MCF 10A (cell line): ENCODE measurements around the gene GPR173. TPM values are rescaled to one million over a fixed set of nuclear protein-coding genes. Genes with fewer than 3 reads are reported as not detected.

Experiments used
- BruUV-seq: library from RNA; stranded (reverse); fragments of 400-500 nt; replicated peaks from 2 replicates; lab custom pipeline; 2021; lab: Mats Ljungman, UMichigan
- CTCF ChIA-PET: fragments of 300-600 bp; sonication (Branson Sonifier 250); formaldehyde crosslinking; extraction: SDS; loops from one replicate; lab custom pipeline; 2021; ENCODE audit warnings: antibody characterized with exemption, inconsistent platforms; lab: Yijun Ruan, JAX
- POLR2A ChIA-PET: fragments of 300-600, 350-650 bp; sonication (Branson Sonifier 250); formaldehyde crosslinking; extraction: SDS; loops from one replicate; lab custom pipeline; 2020; ENCODE audit warnings: antibody characterized with exemption, inconsistent platforms; lab: Yijun Ruan, JAX
- DNase-seq: peaks from one replicate; pipeline ENCODE4 v3.0.0-alpha.2; 2018; ENCODE audit not compliant: unreplicated experiment
- H3K27ac Mint-ChIP-seq: one replicate; pipeline ENCODE4 v1.8.0; 2022; ENCODE audit warnings: mild to moderate bottlenecking, low read depth, mixed read lengths; ENCODE audit not compliant: unreplicated experiment
- H3K27me3 Mint-ChIP-seq: one replicate; pipeline ENCODE4 v1.8.0; 2022; ENCODE audit warnings: mixed read lengths; ENCODE audit not compliant: insufficient read depth, unreplicated experiment
- H3K36me3 Mint-ChIP-seq: one replicate; pipeline ENCODE4 v1.8.0; 2022; ENCODE audit warnings: mild to moderate bottlenecking, moderate library complexity, mixed read lengths; ENCODE audit not compliant: insufficient read depth, unreplicated experiment
- H3K4me1 Mint-ChIP-seq: one replicate; pipeline ENCODE4 v1.8.0; 2022; ENCODE audit warnings: mixed read lengths; ENCODE audit not compliant: insufficient read depth, unreplicated experiment
- H3K4me3 Mint-ChIP-seq: one replicate; pipeline ENCODE4 v1.8.0; 2022; ENCODE audit warnings: mild to moderate bottlenecking, moderate library complexity, mixed read lengths; ENCODE audit not compliant: unreplicated experiment
- H3K9me3 Mint-ChIP-seq: one replicate; pipeline ENCODE4 v1.8.0; 2022; ENCODE audit warnings: mixed read lengths; ENCODE audit not compliant: unreplicated experiment
- CTCF ChIP-seq: fragments of 200-600 bp; IDR thresholded peaks from one replicate; pipeline ENCODE4 v1.8.0; 2022; ENCODE audit warnings: antibody characterized with exemption, mild to moderate bottlenecking; ENCODE audit not compliant: unreplicated experiment
- intact Hi-C: fragments of 100-400 bp; cut with micrococcal nuclease; formaldehyde crosslinking; loops from 2 replicates; pipeline ENCODE4 v1.14.1; 2022
- total RNA-seq: library from RNA; stranded (reverse); gene quantifications from 2 replicates; pipeline ENCODE4 v1.2.3, GENCODE V29; 2022

GPR173 gene
- total RNA-seq, 1 experiment from 2014 or later: 1.3 TPM

- H3K27ac Mint-ChIP-seq: peak overlapping the region; percentile 92
- peaks cover 40% of the 10 kb centered on the region for H3K4me1 Mint-ChIP-seq
- intact Hi-C loops: loop anchor here (1.0 kb wide), 1 partner anchor 18 kb away; no protein-coding TSS in a partner anchor
Measured at GRCh38 chrX:53089224-53089842, 40.7 kb downstream of the GPR173 start.

GRCh38 chrX:53089925-53090324 is 41.3 kb downstream of the GPR173 start:
- no peak for DNase-seq
- H3K27ac Mint-ChIP-seq: peak overlapping the region; percentile 58
- CTCF ChIA-PET: interaction anchor here (0.6 to 4.1 kb wide), 6 partner anchors 12 to 676 kb away, joined by 3 to 34 read pairs (median 4); no protein-coding TSS in a partner anchor
- POLR2A ChIA-PET: interaction anchor here (1.0 to 5.4 kb wide), 3 partner anchors 18 to 136 kb away, joined by 3 to 56 read pairs (median 4); no protein-coding TSS in a partner anchor
- H3K9me3 Mint-ChIP-seq: no peaks in the 10 kb centered on the region
- no peak overlapping the region for H3K4me3 Mint-ChIP-seq
- intact Hi-C loops: loop anchor here (1.0 kb wide), 1 partner anchor 19 kb away; no protein-coding TSS in a partner anchor
- no peak for TF ChIP-seq CTCF
- H3K36me3 Mint-ChIP-seq: peaks cover 25% of the 10 kb centered on the region
- BruUV-seq: no TSS peak
- H3K27me3 Mint-ChIP-seq: peaks cover 57% of the 10 kb centered on the region
- peaks cover 39% of the 10 kb centered on the region for H3K4me1 Mint-ChIP-seq

More at GRCh38 chrX:53089224-53089842, 40.7 kb downstream of the GPR173 start:
- ChIA-PET CTCF (interaction anchor here (0.6 to 4.1 kb wide), 8 partner anchors 12 to 675 kb away, joined by 3 to 34 read pairs (median 4); no protein-coding TSS in a partner anchor), POLR2A (interaction anchor here (0.9 to 5.4 kb wide), 5 partner anchors 17 to 177 kb away, joined by 3 to 56 read pairs (median 3); no protein-coding TSS in a partner anchor)
- Mint-ChIP-seq H3K4me3 (peak overlapping the region; percentile 96), H3K36me3 (peaks cover 26% of the 10 kb centered on the region), H3K9me3 (no peaks in the 10 kb centered on the region), H3K27me3 (peaks cover 63% of the 10 kb centered on the region)
- TF ChIP-seq CTCF: peak; percentile 74
- DNase-seq: peak; percentile 69
- no TSS peak for BruUV-seq

- no peak overlapping the region for H3K4me3 Mint-ChIP-seq
- ChIA-PET CTCF (interaction anchor here (0.6 to 4.1 kb wide), 4 partner anchors 10 to 95 kb away, joined by 3 to 34 read pairs (median 4); no protein-coding TSS in a partner anchor), POLR2A (interaction anchor here (0.6 to 5.4 kb wide), 3 partner anchors 19 to 133 kb away, joined by 3 to 56 read pairs (median 3); partner anchors contain the start of gene KDM5C)
- H3K9me3 Mint-ChIP-seq: no peaks in the 10 kb centered on the region
- H3K36me3 Mint-ChIP-seq: peaks cover 12% of the 10 kb centered on the region
- peak overlapping the region; percentile 58 for H3K27ac Mint-ChIP-seq
- no peak for DNase-seq
- H3K27me3 Mint-ChIP-seq: peaks cover 56% of the 10 kb centered on the region
- H3K4me1 Mint-ChIP-seq: peaks cover 30% of the 10 kb centered on the region
- intact Hi-C loops: no loop called here
- no peak for TF ChIP-seq CTCF
- no TSS peak for BruUV-seq
Measured at GRCh38 chrX:53091354-53091753, 42.8 kb downstream of the GPR173 start.

GRCh38 chrX:53093177-53093655 is 44.6 kb downstream of the GPR173 start:
- Mint-ChIP-seq H3K36me3 (peaks cover under 1% of the 10 kb centered on the region), H3K27me3 (peaks cover 40% of the 10 kb centered on the region), H3K4me3 (peak overlapping the region; percentile 83), H3K4me1 (peaks cover 14% of the 10 kb centered on the region), H3K9me3 (no peaks in the 10 kb centered on the region), H3K27ac (peak overlapping the region; percentile 4)
- DNase-seq: peak; percentile 82
- ChIA-PET POLR2A (no interaction called here), CTCF (interaction anchor here (0.6 kb wide), 1 partner anchor 25 kb away, joined by 3 read pairs; no protein-coding TSS in a partner anchor)
- intact Hi-C loops: loop anchor here (1.0 kb wide), 2 partner anchors 22 to 131 kb away; no protein-coding TSS in a partner anchor
- TF ChIP-seq CTCF: peak; percentile 40
- BruUV-seq: no TSS peak
